Fibroblast of the aortic adventitia (primary cell): ENCODE measurements around the gene EVA1C. TPM values are rescaled to one million over a fixed set of nuclear protein-coding genes. Genes with fewer than 3 reads are reported as not detected.

ENCODE experiments used
- DNase-seq: peaks from one replicate; pipeline ENCODE4 v3.0.0-alpha.2; 2010; ENCODE audit warnings: low read depth
- H3K4me3 ChIP-seq: 2 replicates; pipeline ENCODE4 v1.5.1; 2011; ENCODE audit warnings: low read depth, mild to moderate bottlenecking, control low read depth, low read length, moderate library complexity
- total RNA-seq: library from RNA; depleted of rRNA; stranded (reverse); fragments of >200 nt; gene quantifications from 2 replicates; pipeline ENCODE4 v1.2.3, GENCODE V29; 2012; ENCODE audit warnings: low replicate concordance
- TF ChIP-seq, protein P1 (sequence below): IDR thresholded peaks from 2 replicates; pipeline ENCODE4 v1.5.1; 2011; ENCODE audit warnings: mild to moderate bottlenecking, low read length, control low read depth, inconsistent platforms; ENCODE audit not compliant: insufficient read depth

The EVA1C gene
- total RNA-seq, 1 donor, result 14.5 TPM

GRCh38 chr21:32381571-32381970 lies 30.9 kb upstream of the EVA1C start:
- peak; percentile 18 for DNase-seq
- no peak overlapping the region for H3K4me3 ChIP-seq
- TF ChIP-seq, protein P1, sequence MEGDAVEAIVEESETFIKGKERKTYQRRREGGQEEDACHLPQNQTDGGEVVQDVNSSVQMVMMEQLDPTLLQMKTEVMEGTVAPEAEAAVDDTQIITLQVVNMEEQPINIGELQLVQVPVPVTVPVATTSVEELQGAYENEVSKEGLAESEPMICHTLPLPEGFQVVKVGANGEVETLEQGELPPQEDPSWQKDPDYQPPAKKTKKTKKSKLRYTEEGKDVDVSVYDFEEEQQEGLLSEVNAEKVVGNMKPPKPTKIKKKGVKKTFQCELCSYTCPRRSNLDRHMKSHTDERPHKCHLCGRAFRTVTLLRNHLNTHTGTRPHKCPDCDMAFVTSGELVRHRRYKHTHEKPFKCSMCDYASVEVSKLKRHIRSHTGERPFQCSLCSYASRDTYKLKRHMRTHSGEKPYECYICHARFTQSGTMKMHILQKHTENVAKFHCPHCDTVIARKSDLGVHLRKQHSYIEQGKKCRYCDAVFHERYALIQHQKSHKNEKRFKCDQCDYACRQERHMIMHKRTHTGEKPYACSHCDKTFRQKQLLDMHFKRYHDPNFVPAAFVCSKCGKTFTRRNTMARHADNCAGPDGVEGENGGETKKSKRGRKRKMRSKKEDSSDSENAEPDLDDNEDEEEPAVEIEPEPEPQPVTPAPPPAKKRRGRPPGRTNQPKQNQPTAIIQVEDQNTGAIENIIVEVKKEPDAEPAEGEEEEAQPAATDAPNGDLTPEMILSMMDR, result no peak

- TF ChIP-seq, protein P1, result no peak
- DNase-seq, result peak; percentile 67
- H3K4me3 ChIP-seq, result no peak overlapping the region
Observed at GRCh38 chr21:32382108-32382644, 30.3 kb upstream of the EVA1C start.

DNA sequence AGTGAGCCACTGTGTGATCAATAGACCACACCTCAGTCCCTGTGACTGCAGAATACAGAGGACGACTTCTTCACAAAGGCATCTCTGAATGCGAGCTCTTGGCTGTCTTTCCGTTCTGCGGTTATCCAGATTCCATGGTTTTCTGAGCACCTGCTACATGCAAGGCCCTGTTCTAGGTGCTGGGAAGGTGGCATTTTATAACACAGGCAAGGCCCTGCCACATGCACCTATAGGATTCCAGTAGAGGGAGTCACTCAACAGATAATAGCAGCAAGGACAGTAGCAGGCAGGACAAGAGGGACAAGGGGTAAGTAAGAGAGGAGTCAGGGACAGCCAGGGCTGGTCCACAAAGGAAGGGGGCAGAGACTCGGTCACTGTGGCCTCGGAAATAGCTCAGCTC lies 28.7 kb upstream of the EVA1C start:
- TF ChIP-seq, protein P1, result no peak
- no peak overlapping the region for H3K4me3 ChIP-seq
- no peak for DNase-seq

- TF ChIP-seq, protein P1, result no peak
- H3K4me3 ChIP-seq, result no peak overlapping the region
- no peak for DNase-seq
Observed at GRCh38 chr21:32386195-32386870, 26.2 kb upstream of the EVA1C start.

GRCh38 chr21:32387151-32387550 lies 25.4 kb upstream of the EVA1C start:
- no peak for DNase-seq
- H3K4me3 ChIP-seq, result no peak overlapping the region
- TF ChIP-seq, protein P1, result no peak

DNA sequence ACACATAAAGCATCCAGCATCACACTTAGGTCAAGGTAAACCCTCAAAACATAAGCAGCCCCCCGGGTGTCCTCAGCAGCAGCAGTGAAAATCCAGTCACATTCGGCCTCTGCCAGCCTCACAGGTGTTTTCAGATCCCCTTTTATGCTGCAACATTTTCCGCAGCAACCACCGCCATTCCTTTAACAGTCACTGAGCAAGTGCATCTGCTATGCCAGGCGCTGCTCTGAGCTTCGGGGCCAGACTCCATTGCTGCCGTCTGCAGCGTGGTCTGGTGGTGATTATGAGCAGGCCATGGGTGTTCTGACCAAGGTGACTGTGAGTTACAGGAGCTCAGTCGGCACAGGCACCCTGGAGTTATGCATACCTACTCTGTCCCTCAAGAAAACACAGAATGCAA lies 24.2 kb upstream of the EVA1C start:
- no peak overlapping the region for H3K4me3 ChIP-seq
- TF ChIP-seq, protein P1, result no peak
- DNase-seq, result no peak
